GM12891 (cell line): ENCODE measurements around the gene BTLA. TPM values are rescaled to one million over a fixed set of nuclear protein-coding genes. Genes with fewer than 3 reads are reported as not detected.
A peak's percentile ranks its signal among the peaks of the same experiment; 100 is the strongest.
"Not testable (repeated sequence)": the region's sequence is repeated elsewhere in the genome, so short reads cannot be mapped to it uniquely, and the experiment has no call there.

Experiments used
- DNase-seq: peaks from one replicate; pipeline ENCODE4 v3.0.0; 2011; ENCODE audit warnings: low spot score; ENCODE audit not compliant: insufficient read length
- FAIRE-seq: peaks from 2 replicates; lab custom pipeline; 2011; peaks lifted over from hg19 to GRCh38; lab: Jason Lieb, UNC
- PAX5 ChIP-seq: IDR thresholded peaks from 2 replicates; pipeline ENCODE4 v1.6.1; 2011; ENCODE audit warnings: low read length, moderate library complexity, mild to moderate bottlenecking; ENCODE audit not compliant: insufficient read depth, severe bottlenecking
- POLR2A ChIP-seq: IDR thresholded peaks from 2 replicates; pipeline ENCODE4 v1.6.1; 2011; ENCODE audit warnings: low read depth, low read length, control low read depth
- POLR2AphosphoS5 ChIP-seq: IDR thresholded peaks from 2 replicates; pipeline ENCODE4 v1.6.1; 2011; ENCODE audit warnings: low read depth, low read length, control low read depth
- POU2F2 ChIP-seq: IDR thresholded peaks from 2 replicates; pipeline ENCODE4 v1.6.1; 2011; ENCODE audit warnings: low read depth, mild to moderate bottlenecking, control low read depth, low read length, moderate library complexity
- SPI1 ChIP-seq: IDR thresholded peaks from 2 replicates; pipeline ENCODE4 v1.6.1; 2011; ENCODE audit warnings: low read depth, low read length, control low read depth
- TAF1 ChIP-seq: IDR thresholded peaks from 2 replicates; pipeline ENCODE4 v1.6.1; 2011; ENCODE audit warnings: low read depth, low read length, control low read depth
- polyA plus RNA-seq: library from polyadenylated mRNA; unstranded; fragments of >200 nt; gene quantifications from one replicate; pipeline ENCODE4 v1.2.1, GENCODE V29; 2012; ENCODE audit warnings: low read depth, missing spikeins, inconsistent platforms; ENCODE audit not compliant: missing spikeins

BTLA gene, protein sequence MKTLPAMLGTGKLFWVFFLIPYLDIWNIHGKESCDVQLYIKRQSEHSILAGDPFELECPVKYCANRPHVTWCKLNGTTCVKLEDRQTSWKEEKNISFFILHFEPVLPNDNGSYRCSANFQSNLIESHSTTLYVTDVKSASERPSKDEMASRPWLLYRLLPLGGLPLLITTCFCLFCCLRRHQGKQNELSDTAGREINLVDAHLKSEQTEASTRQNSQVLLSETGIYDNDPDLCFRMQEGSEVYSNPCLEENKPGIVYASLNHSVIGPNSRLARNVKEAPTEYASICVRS
- polyA plus RNA-seq = 41.7 TPM

DNA sequence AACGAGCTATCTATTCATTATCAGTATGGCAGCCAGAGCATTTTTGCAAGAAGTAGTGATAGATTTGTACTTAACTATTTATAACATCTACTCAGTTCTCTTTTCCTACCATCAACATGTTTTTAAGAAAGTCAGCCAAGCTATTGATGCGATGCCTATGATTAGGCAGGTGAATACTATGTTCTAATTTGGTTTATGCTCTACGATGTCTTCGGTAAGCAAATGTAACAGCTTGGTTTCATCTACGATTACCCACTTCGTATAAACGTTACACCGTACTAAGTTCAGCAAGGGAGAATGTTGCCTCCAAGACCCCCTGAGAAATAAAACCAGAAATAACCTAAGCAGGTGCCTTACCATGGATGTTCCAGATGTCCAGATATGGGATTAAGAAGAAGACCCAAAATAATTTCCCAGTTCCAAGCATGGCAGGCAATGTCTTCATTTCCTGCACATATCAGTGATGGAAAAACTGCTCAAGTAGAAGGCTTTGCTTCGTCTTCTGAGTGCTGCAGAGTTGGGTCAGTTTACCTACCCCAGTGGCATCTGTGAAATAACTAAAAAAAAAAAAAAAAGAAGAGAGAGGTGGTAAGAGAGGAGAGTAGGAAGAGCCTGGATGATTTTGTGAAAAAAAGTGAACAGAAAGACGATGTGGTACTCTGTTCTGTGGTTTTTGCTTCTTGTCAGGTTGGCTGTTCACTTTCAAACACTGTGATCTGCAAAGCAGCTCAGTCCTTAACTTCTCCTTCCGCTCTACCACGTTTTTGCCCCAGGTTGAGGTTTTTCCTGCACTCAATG, at the start of gene BTLA:
Gene BTLA (minus strand): TSS at position 559 of the 798 bp plus-strand sequence. CDS start 114 bp downstream, at position 445.
- FAIRE-seq (peak; percentile 87), DNase-seq (no peak)
- peak; percentile 32; the same call in 1 of the 2 replicates for TF ChIP-seq SPI1
- no peak for TF ChIP-seq PAX5
- TF ChIP-seq POLR2AphosphoS5 = peak; percentile 46; the same call in 1 of the 2 replicates
- TF ChIP-seq TAF1 = no peak; the same call in none of the 2 replicates
- no peak for TF ChIP-seq POU2F2
- TF ChIP-seq POLR2A = peak; percentile 73; the same call in 1 of the 2 replicates

DNA sequence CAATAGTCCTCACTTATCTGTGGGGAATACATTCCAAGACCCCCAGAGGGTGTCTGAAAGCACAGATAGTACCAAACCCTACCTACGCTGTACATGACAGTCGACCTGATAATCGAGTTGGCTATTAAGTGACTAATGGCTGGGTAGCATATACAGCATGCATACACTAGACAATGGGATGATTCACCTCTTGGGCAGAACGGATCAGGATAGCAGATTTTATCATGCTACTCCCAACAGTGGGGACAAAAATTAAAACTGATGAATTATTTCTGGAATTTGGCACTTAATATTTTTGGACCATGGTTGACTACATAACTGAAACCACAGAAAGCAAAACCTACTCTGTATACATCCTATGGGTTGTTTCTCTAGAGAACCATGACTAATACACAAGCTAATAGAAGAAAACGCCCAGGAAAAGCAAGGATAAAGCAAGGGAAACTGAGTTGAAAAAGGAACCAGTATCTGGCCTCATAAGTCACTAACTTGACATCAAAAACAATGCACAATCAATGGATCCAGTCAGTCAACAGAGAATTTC, 47.0 kb upstream of the BTLA start:
- no peak for DNase-seq
- no peak for FAIRE-seq
- TF ChIP-seq POLR2AphosphoS5 (no peak), POU2F2 (no peak), POLR2A (no peak), TAF1 (no peak), SPI1 (no peak), PAX5 (no peak)

DNA sequence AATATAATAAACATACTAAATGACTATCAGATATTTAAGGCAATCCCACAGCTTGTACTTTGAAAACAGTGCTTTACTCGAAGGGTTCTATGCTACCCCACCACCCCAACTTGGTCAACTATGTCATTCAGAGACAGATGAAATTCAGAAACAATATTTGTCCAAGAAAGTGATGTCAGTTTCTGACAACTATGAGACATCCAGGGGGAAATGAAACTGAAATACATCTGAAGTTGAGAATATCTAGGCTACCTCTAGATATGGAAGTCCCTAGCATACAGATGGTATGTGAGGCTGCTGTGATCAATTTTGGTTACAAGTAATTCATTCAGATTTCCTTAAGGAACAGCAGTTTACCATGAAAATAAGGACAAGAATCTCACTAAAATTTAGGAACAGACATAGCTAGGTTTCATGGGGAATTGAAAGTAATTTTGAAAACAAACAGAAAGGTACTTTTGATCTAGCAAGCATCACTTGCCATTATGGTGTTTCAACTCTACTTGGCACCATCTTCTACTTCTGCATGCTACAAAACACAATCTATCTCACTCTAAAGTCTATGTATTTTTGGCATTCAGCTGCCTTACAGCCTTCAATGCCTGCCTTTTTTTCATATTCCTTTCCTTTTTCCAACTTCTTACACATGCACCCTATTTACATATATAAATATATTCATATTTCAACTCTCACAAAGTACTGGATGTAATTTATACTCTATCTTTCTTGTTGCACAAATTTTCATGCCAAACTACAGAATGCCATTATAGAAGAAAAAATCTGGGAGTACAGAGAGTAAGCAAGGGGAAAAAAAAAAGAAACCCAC, 40.8 kb upstream of the BTLA start:
- TF ChIP-seq SPI1 = peak; percentile 89
- TF ChIP-seq POU2F2 = no peak
- DNase-seq = peak; percentile 19
- FAIRE-seq = peak; percentile 87

DNA sequence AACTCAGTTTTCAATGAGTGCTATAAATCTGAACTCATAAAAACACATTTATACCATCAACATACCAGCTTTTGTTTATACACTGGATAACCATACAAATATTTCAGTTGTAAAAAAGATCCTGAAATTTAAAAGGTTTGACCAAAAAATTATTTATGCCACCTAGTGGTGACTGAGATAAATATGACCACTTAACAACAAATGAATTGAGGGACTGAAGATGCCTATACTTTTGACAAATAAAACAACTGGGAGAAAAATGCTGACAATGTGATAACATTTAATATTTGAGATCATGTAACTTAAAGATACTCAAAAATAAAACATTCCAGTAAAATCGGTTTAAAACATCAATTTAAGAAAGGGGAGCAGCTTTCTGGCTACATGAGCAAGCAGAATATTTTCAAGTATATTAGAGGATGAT, 32.1 kb upstream of the BTLA start:
- no peak for DNase-seq
- no peak for FAIRE-seq
- TF ChIP-seq POU2F2 = no peak
- TF ChIP-seq TAF1 = no peak
- no peak for TF ChIP-seq PAX5
- no peak for TF ChIP-seq POLR2AphosphoS5
- no peak for TF ChIP-seq SPI1
- no peak for TF ChIP-seq POLR2A

DNA sequence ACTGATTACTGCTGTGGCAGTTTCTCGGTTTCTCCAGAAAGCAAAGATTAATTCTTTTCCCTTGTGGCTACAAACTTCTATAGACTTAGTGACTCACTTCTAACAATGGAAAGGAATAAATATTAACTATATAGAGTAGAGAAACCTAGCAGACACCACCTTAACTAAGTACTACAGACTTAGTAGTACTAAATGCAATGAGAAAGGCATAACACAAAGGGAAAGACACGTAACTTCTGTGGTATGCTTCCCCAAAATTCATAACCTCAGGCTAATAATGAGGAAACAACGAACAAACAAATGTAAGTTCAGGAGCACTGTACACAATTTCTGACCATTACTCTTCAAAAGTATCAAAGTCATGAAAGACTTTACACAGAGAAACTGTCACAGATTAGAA, 31.3 kb upstream of the BTLA start:
- DNase-seq (no peak), FAIRE-seq (peak; percentile 45)
- no peak for TF ChIP-seq PAX5
- TF ChIP-seq POU2F2 = no peak
- no peak for TF ChIP-seq POLR2AphosphoS5
- TF ChIP-seq TAF1 = no peak
- no peak for TF ChIP-seq SPI1
- no peak for TF ChIP-seq POLR2A

DNA sequence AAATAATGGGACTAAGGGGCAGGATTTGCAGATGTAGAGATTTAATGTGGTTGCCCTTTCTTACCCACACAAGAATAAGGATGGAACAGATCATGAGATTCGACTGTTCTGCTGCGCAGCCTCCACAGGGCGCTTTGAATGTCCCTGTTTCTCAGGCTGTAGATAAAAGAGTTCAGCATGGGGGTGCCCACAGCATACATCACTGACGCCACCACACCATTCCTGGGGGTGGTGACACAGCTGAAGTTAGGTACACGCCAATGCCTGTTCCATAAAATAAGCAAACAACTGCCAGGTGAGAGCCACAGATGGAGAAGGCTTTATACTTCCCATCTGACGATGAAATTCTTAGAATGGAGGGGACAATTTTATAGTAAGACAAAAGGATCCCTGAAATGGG, 24.9 kb upstream of the BTLA start:
- DNase-seq, FAIRE-seq: not testable (repeated sequence)

DNA sequence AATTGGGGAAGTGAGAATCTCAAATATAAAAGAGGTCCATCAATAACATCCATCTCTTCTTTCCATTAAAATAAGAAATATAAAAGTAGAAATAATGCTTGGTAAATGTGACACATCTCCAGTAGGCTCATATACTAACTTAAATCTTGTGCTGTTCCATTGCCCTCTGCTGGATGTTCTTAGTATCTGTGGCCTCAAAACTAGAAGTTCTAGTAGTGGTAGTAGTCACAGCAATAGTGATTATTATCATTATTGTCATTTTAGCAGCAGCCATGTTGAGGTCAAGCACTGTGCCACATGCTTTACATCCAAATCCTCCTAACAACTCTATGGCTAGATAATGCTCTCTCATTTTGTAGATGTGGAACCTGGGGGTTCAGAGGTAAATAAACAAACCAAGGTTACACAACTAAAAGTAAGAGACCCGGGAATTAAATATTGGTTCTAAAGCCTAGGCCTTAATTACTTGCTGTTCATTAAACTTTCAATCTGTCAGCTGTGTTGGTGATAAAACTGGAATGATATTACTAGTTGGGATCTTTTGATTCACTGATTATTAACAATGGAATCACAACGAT, 20.2 kb upstream of the BTLA start:
- FAIRE-seq (peak; percentile 86), DNase-seq (peak; percentile 18)
- TF ChIP-seq SPI1 = no peak
- TF ChIP-seq PAX5 = no peak
- TF ChIP-seq POLR2A = no peak
- TF ChIP-seq POU2F2 = no peak
- no peak for TF ChIP-seq POLR2AphosphoS5
- TF ChIP-seq TAF1 = no peak

DNA sequence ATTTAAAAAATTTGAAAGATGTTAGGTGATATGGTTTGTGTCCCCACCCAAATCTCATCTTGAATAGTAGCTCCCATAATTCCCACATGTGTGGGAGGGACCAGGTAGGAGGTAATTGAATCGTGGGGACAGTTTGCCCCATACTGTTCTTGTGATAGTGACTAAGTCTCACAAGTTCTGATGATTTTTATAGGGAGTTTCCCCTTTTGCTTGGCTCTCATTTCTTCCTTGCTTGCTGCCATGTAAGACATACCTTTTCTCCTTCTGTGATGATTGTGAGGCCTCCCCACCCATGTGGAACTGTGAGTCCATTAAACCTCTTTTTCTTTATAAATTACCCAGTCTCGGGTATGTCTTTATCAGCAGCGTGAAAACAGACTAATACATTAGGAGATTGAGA, 19.7 kb upstream of the BTLA start:
- FAIRE-seq = peak; percentile 75
- not testable (repeated sequence) for DNase-seq

DNA sequence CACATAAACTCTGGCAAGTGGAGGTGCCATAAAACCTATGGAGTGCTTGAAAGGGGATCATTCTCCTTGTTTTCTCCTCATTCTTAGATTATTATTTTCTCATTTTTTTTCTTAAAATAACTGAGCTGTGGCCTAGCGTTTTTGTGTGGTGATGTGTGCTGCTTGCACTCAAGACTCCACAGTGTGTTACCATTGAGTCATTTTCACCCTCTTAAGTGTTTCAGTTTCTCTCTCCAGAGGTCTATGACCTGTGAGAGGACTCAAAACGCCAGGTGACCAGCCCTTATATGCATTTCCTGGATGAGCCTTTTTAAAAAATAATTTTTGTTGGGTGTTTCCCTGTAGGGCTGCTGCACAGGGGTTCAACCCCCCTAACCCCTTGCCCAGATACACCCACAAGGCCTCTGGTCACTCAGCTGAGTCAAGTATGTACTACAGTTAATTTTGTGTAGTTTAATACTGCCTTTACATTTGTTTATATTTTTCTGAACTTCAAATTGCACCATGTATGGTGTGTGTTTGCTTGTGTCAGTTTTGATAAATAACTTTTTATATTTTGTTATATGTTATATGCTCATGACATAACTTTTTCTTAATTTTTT, 15.4 kb upstream of the BTLA start:
- FAIRE-seq (peak; percentile 94), DNase-seq (no peak)
- TF ChIP-seq SPI1 = no peak
- TF ChIP-seq PAX5 = no peak
